Stimulated activated naive CD8-positive, alpha-beta T cell treated with anti-CD3 and anti-CD28 coated beads, Interleukin-15, Interleukin-2, amounts not matched to agents 100 U/mL and 50 U/mL, for 24 hours (primary cell): ENCODE results near the gene PCIF1.
"Not testable (repeated sequence)": the region's sequence is repeated elsewhere in the genome, so short reads cannot be mapped to it uniquely, and the experiment has no call there.

Experiments
- ATAC-seq: fragments of 150-1000 bp; cut with Tn5 transposase; one replicate; pipeline ENCODE4 v1.10.0; 2021
- DNase-seq: peaks from one replicate; pipeline ENCODE4 v3.0.0; 2021

Gene PCIF1

DNA sequence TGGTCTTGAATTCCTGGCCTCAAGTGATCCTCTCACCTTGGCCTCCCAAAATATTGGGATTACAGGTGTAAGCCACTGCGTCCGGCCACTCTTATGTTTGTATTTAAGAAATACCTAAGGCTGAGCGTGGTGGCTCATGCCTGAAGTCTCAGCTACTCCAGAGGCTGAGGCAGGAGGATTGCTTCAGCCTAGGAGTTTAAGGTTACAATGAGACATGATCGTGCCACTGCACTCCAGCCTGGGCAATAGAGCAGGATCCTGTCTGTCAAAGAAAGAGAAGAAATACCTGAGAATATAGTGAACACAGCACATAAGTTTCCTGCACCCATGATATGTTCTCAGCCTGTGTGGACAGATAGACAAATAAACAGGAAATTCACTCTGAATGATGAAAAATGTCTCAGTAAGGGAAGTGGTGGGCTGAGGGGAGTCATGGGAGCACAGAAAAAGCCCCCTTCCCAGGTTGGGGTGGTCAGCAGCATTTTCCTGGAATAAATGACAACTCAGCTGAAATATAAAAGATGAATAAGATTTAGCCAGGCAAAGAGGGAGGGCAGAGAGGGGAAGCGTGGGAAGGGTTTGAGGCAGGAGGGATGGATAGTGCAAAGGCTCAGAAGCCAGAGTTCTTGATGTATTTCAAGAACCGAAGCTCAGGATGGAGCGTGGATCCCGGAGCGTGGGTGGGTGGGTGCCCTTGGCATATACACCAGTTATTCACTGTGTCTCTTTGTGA lies 60.4 kb downstream of the PCIF1 start:
- no peak for DNase-seq
- no peak for ATAC-seq

DNA sequence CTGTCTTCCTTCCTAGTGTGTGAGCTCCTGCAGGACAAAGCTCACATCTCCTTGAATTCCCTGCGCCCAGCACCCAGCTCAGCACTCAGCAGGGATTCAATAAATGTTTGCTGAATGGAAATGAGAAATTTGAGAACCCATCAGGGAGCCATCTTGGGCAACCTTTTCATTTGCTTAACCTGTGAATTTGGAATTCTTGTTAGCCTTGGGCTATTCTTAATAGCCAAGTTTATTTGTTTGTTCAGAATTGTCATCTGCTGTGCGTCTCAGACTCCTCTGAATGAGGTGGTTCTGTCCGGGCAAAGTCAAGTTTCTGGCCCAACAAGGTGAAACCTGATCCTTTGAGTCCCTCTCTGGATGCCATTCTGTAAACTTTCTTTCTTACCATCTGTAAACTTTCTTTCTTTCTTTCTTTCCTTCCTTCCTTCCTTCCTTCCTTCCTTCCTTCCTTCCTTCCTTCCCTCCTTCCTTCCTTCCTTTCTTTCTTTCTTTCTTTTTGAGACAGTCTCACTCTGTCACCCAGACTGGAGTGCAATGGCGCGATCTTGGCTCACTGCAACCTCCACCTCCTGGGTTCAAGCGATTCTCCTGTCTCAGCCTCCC lies 61.1 kb downstream of the PCIF1 start:
- ATAC-seq, DNase-seq: not testable (repeated sequence)

DNA sequence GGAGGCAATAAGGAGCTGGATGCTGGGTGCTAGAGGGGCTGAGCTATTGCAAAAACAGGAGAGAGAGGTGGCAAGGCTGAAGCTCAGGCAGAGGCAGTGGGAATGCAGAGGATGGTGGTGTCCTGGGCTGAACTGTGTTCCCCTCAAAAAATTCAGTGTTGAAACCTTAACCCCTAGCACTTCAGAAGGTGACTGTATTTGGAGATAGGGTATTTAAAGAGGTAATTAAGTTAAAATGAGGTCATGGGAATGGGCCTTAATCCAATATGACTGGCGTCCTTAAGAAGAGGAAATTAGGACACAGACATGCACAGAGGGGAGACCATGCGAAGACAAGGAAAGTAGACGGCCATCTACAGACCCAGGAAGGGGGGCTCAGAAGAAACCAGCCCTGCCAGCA lies 62.7 kb downstream of the PCIF1 start:
- ATAC-seq: no peak
- no peak for DNase-seq
